K562 (cell line): Measurements from ENCODE around the gene BCAS1. TPM values are rescaled to one million over a fixed set of nuclear protein-coding genes. Genes with fewer than 3 reads are reported as not detected.

Experiments used
- CTCF ChIP-seq, 3 experiments: IDR thresholded peaks in 2 of 3; conservative IDR thresholded peaks in 1 of 3; 2 replicates each; pipeline ENCODE4 v1.5.1; 2011 to 2012; ENCODE audit warnings: low read length in 3 of 3, mild to moderate bottlenecking in 3 of 3, control low read depth in 2 of 3, improper control_type of control experiment in 1 of 3, inconsistent platforms in 1 of 3, low read depth in 1 of 3, mixed read lengths in 1 of 3, moderate library complexity in 1 of 3; ENCODE audit not compliant: insufficient read depth in 2 of 3
- CXXC5 ChIP-seq: fragments of 250-450 bp; sonication (Bioruptor Pico); IDR thresholded peaks from 2 replicates; pipeline ENCODE4 v1.8.0; 2022; ENCODE audit warnings: inconsistent platforms, mild to moderate bottlenecking, moderate library complexity
- MAFF ChIP-seq: IDR thresholded peaks from 2 replicates; pipeline ENCODE4 v1.6.1; 2012; ENCODE audit warnings: low read length, improper control_type of control experiment
- POLR2G ChIP-seq: fragments of 200-400 bp; formaldehyde crosslinking; IDR thresholded peaks from 2 replicates; pipeline ENCODE4 v1.6.1; 2017; ENCODE audit warnings: low read depth, mild to moderate bottlenecking, antibody characterized with exemption, low read length, moderate library complexity
- ZBTB40 ChIP-seq, 2 experiments: fragments of 450-650 bp in 1 of 2; sonication (generic) in 1 of 2; formaldehyde crosslinking in 1 of 2; IDR thresholded peaks; 2 replicates each; pipeline versions ENCODE4 v1.7.1 to v1.9.0; 2016 to 2022; ENCODE audit warnings: inconsistent platforms in 1 of 2, mild to moderate bottlenecking in 1 of 2, missing genetic modification reagents in 1 of 2
- polyA plus RNA-seq, 8 experiments: library from polyadenylated mRNA; depleted of rRNA in 4 of 8; stranded (reverse) in 5 of 8; unstranded in 3 of 8; fragments of >200 nt; fragmentation: Nextera tagmentation in 2 of 8; fragmentation: Illumina TruSeq in 1 of 8; extraction: Ambion mirVana in 2 of 8; extraction: Trizol in 1 of 8; gene quantifications; 2 replicates each; pipeline versions ENCODE4 v1.2.1 to v1.2.3, GENCODE V29; 2011 to 2014; ENCODE audit warnings: inconsistent platforms in 1 of 8, missing spikeins in 1 of 8
- total RNA-seq, 7 experiments: library from RNA; depleted of rRNA in 6 of 7; stranded (reverse); fragments of >200 nt in 6 of 7; fragmentation: Illumina TruSeq in 2 of 7; extraction: Trizol in 2 of 7; gene quantifications; 2 replicates each; pipeline versions ENCODE4 v1.2.1 to v1.2.3, GENCODE V29; 2011 to 2021; ENCODE audit warnings: low replicate concordance in 1 of 7

BCAS1 gene
- total and polyA plus RNA-seq, 9 of the 15 experiments (the other 6 are each of a cell fraction or from before 2014, with no cell fraction given) = 0.18 to 2.3 (median 0.93) TPM

- TF ChIP-seq ZBTB40 (IDR thresholded peaks at IDR 0.05) = no peak
- no peak for TF ChIP-seq ZBTB40 (CRISPR knock-in tag; IDR thresholded peaks at IDR 0.05)
- TF ChIP-seq POLR2G = no peak
- TF ChIP-seq MAFF = no peak
- TF ChIP-seq CXXC5 (CRISPR knock-in tag) = no peak
- TF ChIP-seq CTCF (IDR thresholded peaks at IDR 0.05 in 2 of 3, conservative IDR thresholded peaks at IDR 0.05 in 1 of 3; ENCODE audit: insufficient read depth in 2 of 3, low read depth in 1 of 3, low read length in 3 of 3) = no peak
These were observed 31.4 kb downstream of the BCAS1 start (continued) for GRCh38 chr20:54038961-54039360.
